Fibroblast of villous mesenchyme (primary cell): ENCODE data around the gene ENSA. TPM values are rescaled to one million over a fixed set of nuclear protein-coding genes. Genes with fewer than 3 reads are reported as not detected.
A peak's percentile ranks its signal among the peaks of the same experiment; 100 is the strongest.

Source experiments
- DNase-seq: peaks from one replicate; pipeline ENCODE4 v3.0.0-alpha.2; 2010; ENCODE audit warnings: low read depth
- H3K4me3 ChIP-seq: 2 replicates; pipeline ENCODE4 v1.5.1; 2011; ENCODE audit warnings: low read depth, mild to moderate bottlenecking, low read length
- CTCF ChIP-seq: IDR thresholded peaks from 2 replicates; pipeline ENCODE4 v1.5.1; 2012; ENCODE audit warnings: low read depth, mild to moderate bottlenecking, low read length; ENCODE audit not compliant: insufficient read depth
- total RNA-seq: library from RNA; depleted of rRNA; stranded (reverse); fragments of >200 nt; gene quantifications from 2 replicates; pipeline ENCODE4 v1.2.3, GENCODE V29; 2012

Gene ENSA, protein sequence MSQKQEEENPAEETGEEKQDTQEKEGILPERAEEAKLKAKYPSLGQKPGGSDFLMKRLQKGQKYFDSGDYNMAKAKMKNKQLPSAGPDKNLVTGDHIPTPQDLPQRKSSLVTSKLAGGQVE
- 76.3 and 78.6 TPM in 2 replicates for total RNA-seq

- peak within 1 kb of the TSS; percentile 83 for H3K4me3 ChIP-seq
- no peak for TF ChIP-seq CTCF
- peak; percentile 100 for DNase-seq
Measured at GRCh38 chr1:150629115-150629928, at the start of gene ENSA. TSS of gene ENSA (minus strand) at chr1:150629612. CDS start at chr1:150629470, 142 bp downstream.

- TF ChIP-seq CTCF, result no peak
- no peak overlapping the region for H3K4me3 ChIP-seq
- DNase-seq, result no peak
Measured at GRCh38 chr1:150678988-150679387, 49.6 kb upstream of the ENSA start.

DNA sequence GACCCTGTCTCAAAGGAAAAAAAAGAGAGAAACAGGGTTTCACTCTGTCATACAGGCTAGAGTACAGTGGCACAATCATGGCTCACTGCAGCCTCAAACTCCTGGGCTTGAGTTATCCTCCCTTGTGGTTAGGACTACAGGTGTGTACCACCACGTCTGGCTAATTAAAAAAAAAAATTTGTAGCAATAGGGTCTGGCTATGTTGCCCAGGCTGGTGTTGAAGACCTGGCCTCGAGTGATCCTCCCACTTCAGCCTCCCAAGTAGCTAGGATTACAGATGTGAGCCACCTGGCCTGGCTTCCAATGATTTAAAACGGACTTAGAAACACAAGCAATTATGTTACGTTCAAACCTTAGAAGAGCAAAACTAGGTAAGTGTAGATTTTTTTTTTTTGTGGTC, 45.5 kb upstream of the ENSA start:
- H3K4me3 ChIP-seq, result no peak overlapping the region
- TF ChIP-seq CTCF, result no peak
- DNase-seq, result no peak

DNA sequence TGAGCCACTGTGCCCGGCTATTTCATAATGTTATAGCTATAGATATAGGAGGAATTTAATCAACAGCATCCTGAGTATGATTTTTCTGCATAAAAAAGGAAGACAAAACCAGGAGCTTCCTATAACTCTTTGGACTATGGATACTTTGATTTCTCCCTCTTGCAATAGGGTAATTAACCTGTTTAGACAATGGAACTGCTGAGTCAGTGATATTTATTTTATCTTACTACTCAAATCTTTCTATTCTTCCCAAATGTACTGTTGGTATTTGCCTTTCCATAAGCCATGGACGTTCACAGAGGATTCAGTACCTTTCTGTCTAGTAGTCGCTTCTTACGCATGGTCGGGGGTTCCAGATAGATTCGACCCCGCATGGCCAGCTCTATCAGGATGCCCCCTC, 33.9 kb upstream of the ENSA start:
- no peak overlapping the region for H3K4me3 ChIP-seq
- no peak for TF ChIP-seq CTCF
- DNase-seq, result no peak

GRCh38 chr1:150662811-150663210, 33.4 kb upstream of the ENSA start:
- TF ChIP-seq CTCF, result no peak
- H3K4me3 ChIP-seq, result no peak overlapping the region
- no peak for DNase-seq

DNA sequence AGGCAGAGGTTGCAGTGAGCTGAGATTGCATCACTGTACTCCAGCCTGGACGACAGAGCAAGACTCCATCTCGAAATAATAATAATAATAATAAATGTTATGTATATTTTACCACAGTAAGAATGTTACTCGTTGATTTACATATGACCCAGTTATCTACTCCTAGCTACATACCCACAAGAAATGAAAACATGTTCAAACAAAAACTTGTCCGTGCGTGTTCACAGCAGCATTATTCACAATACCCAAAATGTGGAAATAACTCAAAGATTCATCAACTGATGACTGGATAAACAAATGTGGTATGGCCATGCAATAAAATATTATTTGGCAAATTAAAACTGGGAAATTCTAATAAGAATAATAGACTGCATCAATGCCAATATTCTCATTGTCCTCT, 31.7 kb upstream of the ENSA start:
- no peak for DNase-seq
- no peak overlapping the region for H3K4me3 ChIP-seq
- TF ChIP-seq CTCF, result no peak
